ENCODE data around the gene FOLR3. TPM values are rescaled to one million over a fixed set of nuclear protein-coding genes. Genes with fewer than 3 reads are reported as not detected.
A peak's percentile ranks its signal among the peaks of the same experiment; 100 is the strongest.

Gene FOLR3
- total and polyA plus RNA-seq, 9 of the 15 experiments (the other 6 are each of a cell fraction or from before 2014, with no cell fraction given): not detected

- TF ChIP-seq MYBL2 (IDR thresholded peaks at IDR 0.05; ENCODE audit: low read depth) (no peak), MYBL2 (CRISPR knock-in tag; IDR thresholded peaks at IDR 0.05; ENCODE audit: borderline replicate concordance) (no peak), ARID2 (IDR thresholded peaks at IDR 0.05) (no peak), ZNF224 (CRISPR knock-in tag; IDR thresholded peaks at IDR 0.05) (no peak), SRF (CRISPR knock-in tag; IDR thresholded peaks at IDR 0.05) (peak; percentile 73 to 98; a peak in 3 of 4 replicates), BACH1 (tag; IDR thresholded peaks at IDR 0.05) (peak; percentile 40; the same call in 1 of the 2 replicates), POU5F1 (IDR thresholded peaks at IDR 0.05; ENCODE audit: borderline replicate concordance, low read depth, low read length, partially characterized antibody) (no peak), EZH2 (IDR thresholded peaks at IDR 0.05; ENCODE audit: borderline replicate concordance, low read depth, low read length) (no peak), ZBTB2 (IDR thresholded peaks at IDR 0.05) (0 out of 2 replicates have a peak, but pooled peaks have one; percentile 49), MEIS2 (IDR thresholded peaks at IDR 0.05; ENCODE audit: partially characterized antibody) (peak; percentile 51), ZNF707 (CRISPR knock-in tag; conservative IDR thresholded peaks at IDR 0.05) (no peak), ZNF316 (IDR thresholded peaks at IDR 0.05) (peak; percentile 33; the same call in 1 of the 2 replicates), HOMEZ (CRISPR knock-in tag; IDR thresholded peaks at IDR 0.05) (no peak), PML (IDR thresholded peaks at IDR 0.05; ENCODE audit: low read length) (peak; percentile 84), RBM39 (optimal IDR thresholded peaks at IDR 0.05; ENCODE audit: low read depth, low read length) (no peak), TCFL5 (CRISPR knock-in tag; conservative IDR thresholded peaks at IDR 0.05) (no peak), SETDB1 (IDR thresholded peaks at IDR 0.05; ENCODE audit: low read length) (no peak), TEAD1 (CRISPR knock-in tag; IDR thresholded peaks at IDR 0.05) (0 out of 4 replicates have a peak, but pooled peaks of 1 of the 2 experiments have one; percentile 6), ZNF175 (CRISPR knock-in tag; IDR thresholded peaks at IDR 0.05; ENCODE audit: low read depth) (peak; percentile 4), CTBP1 (IDR thresholded peaks at IDR 0.05; ENCODE audit: borderline replicate concordance) (peak; percentile 77), FIP1L1 (IDR thresholded peaks at IDR 0.05; ENCODE audit: low read depth, low read length, poor library complexity, severe bottlenecking) (no peak), ZBTB12 (CRISPR knock-in tag; IDR thresholded peaks at IDR 0.05) (peak; percentile 82), KAT8 (IDR thresholded peaks at IDR 0.05; ENCODE audit: low read depth) (no peak)
Observed at GRCh38 chr11:72112143-72112977, 23.2 kb upstream of the FOLR3 start, which contains the start of gene ANAPC15 (continued).
